GM13976 (cell line): ENCODE results near the gene SP2.

ENCODE experiments used
- DNase-seq: peaks from one replicate; pipeline ENCODE4 v3.0.0; 2012; ENCODE audit warnings: low spot score
- in situ Hi-C: fragments of 300-500 bp; cut with MboI; formaldehyde crosslinking; loops from one replicate; pipeline ENCODE4 v1.12.0; 2022; ENCODE audit warnings: low sequenced_read_pairs, mixed read lengths, inconsistent platforms; ENCODE audit not compliant: unreplicated experiment
- TF ChIP-seq, protein P1 (sequence below): IDR thresholded peaks from 2 replicates; pipeline ENCODE4 v1.5.1; 2012; ENCODE audit warnings: borderline replicate concordance, mild to moderate bottlenecking; ENCODE audit not compliant: insufficient read depth; ENCODE audit errors: extremely low read depth, missing control alignments, control extremely low read depth

SP2 gene

DNA sequence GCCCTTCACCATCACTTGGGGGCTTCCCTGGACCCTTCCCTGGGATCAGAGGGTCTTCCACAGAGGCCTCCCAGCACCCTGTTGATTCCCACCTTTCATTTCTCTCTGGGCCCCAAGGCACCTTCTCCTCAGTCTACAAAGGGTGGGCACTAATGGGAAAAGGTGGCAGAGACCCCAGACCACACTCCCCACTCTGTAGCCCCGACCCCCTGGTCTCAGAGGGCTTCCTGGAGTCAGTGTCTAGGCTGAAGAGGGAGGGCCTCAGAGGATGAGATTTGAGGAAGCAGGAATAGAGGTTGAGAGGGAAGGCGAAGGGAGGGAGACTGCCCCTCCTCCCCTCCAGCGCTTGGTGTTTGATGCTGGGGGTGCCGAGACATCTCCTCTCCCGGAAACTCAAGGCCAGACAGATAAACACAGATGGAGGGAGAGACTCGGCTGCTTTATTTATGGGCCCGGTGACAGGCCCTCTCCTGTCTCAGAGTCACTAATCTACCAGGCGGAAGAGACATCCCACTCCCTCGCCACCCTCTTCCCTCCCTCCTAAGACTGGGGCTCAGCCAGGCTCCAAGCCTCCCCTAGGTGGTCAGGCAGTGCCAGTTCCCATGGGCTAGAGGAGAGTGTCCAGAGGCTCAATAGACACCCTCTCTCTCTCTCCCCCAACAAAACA is 18.5 kb upstream of the SP2 start:
- DNase-seq: no peak
- TF ChIP-seq, protein P1, sequence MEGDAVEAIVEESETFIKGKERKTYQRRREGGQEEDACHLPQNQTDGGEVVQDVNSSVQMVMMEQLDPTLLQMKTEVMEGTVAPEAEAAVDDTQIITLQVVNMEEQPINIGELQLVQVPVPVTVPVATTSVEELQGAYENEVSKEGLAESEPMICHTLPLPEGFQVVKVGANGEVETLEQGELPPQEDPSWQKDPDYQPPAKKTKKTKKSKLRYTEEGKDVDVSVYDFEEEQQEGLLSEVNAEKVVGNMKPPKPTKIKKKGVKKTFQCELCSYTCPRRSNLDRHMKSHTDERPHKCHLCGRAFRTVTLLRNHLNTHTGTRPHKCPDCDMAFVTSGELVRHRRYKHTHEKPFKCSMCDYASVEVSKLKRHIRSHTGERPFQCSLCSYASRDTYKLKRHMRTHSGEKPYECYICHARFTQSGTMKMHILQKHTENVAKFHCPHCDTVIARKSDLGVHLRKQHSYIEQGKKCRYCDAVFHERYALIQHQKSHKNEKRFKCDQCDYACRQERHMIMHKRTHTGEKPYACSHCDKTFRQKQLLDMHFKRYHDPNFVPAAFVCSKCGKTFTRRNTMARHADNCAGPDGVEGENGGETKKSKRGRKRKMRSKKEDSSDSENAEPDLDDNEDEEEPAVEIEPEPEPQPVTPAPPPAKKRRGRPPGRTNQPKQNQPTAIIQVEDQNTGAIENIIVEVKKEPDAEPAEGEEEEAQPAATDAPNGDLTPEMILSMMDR: no peak
- in situ Hi-C loops: no loop called here

DNA sequence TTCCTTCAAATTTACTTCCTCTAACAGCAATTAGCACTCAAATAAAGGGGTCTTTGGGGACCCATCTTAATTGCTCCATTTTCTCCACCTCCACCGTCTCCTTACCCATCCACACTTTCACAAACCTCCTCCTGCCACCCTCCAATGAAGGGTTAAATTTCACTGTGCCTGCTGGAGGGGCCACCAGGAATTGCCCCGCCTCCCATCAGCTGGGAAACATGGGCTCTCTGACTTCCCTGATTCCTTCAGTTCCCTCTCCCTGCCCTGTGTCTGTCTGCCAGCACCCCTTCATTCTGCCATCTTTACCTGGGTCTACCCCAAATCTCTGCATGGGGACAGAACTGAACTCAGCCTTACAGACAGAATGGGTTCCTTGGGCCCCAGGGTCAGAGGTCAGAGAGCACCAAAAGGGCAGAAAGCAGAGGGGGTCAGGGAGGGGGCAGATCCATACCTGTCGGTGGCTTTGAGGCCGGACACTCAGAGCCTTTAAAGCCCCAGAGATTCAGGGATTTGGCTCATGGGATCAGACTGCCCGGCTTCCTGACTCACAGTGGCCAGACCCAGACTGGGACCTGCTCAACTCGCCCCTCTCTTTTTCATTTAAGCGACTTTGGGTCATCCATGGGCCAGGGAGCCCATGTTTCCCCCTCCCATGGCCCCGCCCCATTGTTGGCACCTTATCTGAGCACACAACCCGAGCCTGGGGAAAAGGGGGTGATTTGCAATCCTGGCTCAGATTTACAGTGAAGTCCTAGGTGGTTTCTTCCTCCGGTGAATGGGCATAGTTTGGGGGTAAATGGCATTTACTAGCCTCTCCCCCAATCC is 17.6 kb upstream of the SP2 start:
- no peak for DNase-seq
- in situ Hi-C loops: no loop called here

DNA sequence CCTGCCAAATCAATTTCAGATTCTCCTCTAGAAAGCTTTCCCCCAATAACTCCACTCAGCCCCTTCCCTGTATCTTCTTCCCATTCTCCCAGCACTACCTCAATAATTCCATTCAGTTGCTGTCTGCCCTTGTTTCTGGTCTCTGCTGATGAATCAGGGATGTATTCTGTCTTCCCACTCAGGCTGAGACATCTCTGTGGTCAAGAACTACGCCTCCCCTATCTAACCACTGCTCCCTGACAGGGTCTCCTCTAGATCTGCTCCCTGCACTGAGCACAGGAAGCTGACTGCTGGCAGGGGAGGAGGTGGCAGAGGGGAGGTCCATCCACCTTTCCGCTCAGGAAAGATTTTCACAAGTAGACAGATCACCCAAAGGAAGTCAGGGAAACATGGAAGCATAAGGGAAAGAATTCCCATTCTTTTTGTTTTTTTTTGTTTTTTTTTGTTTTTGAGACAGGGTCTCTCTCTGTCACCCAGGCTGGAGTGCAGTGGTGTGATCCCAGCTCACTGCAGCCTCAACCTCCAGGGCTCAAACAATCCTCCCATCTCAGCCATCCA is 16.9 kb upstream of the SP2 start:
- TF ChIP-seq, protein P1: no peak
- in situ Hi-C loops: no loop called here
- no peak for DNase-seq

More for the DNA sequence above, 17.6 kb upstream of the SP2 start:
- TF ChIP-seq, protein P1: no peak

DNA sequence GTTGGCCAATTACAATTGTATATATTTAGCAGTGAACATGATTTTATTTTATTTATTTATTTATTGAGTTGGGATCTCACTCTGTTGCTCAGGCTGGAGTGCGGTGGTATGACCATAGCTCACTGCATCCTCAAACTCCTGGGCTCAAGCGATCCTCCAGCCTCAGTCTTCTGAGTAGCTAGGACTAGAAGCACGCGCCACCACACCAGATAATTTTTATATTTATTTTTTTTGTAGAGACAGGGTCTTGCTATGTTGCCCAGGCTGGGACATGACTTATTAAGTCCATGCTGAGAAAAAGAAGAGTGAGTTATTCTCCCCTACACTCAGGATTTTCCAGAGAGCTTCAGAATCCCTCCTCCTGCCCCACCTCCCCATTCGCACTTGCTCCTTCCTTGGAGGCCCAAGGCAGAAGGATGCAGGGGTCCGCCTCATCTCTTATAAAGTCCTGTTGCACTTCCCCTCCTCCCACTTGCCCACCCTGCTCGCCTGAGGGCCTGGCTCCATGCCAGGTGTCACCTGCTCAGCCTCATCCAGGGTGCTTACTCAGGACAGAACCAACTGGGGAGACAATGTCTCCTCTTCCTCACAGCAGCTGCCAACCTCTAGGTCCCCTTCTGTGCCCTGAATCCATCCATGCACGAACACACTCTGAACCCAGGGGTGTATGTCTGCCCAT is 16.1 kb upstream of the SP2 start:
- TF ChIP-seq, protein P1: no peak
- no peak for DNase-seq
- in situ Hi-C loops: no loop called here

DNA sequence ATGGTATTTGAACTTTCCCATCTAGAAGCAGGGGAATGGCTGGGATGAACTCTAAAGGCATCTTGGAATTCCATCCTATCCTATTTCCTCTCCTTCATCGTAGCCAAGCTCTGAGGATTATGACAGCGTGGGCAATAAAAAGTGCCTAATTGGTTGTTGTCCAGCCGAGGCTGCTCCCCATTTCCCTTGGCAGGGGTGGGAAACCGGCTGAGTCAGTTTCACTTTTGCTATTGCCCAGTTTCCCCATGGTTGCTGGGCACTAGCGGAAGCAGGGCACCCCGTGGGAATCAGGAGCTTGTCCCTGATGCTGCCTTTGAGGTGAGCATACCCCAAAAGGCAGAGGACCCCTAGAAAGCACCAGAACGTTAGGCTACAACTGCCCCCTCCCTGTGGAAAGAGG is 13.8 kb upstream of the SP2 start:
- in situ Hi-C loops: no loop called here
- TF ChIP-seq, protein P1: no peak
- no peak for DNase-seq
